ENCODE measurements around the gene AIF1. TPM values are rescaled to one million over a fixed set of nuclear protein-coding genes. Genes with fewer than 3 reads are reported as not detected.

The AIF1 gene
- total RNA-seq, 4 donors from 2014 or later = 1.5 to 25.6 (median 14.5) TPM

DNA sequence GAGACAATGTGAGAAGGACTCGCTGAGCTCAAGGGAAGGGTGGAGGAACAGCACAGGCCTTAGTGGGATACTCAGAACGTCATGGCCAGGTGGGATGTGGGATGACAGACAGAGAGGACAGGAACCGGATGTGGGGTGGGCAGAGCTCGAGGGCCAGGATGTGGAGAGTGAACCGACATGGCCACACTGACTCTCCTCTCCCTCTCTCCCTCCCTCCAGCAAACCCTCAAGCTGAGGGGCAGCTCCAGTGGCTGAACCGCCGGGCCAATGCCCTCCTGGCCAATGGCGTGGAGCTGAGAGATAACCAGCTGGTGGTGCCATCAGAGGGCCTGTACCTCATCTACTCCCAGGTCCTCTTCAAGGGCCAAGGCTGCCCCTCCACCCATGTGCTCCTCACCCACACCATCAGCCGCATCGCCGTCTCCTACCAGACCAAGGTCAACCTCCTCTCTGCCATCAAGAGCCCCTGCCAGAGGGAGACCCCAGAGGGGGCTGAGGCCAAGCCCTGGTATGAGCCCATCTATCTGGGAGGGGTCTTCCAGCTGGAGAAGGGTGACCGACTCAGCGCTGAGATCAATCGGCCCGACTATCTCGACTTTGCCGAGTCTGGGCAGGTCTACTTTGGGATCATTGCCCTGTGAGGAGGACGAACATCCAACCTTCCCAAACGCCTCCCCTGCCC lies 38.0 kb upstream of the AIF1 start:
- Histone ChIP-seq H3K4me1 (peaks cover 0 to 5% of the 10 kb centered on the region in 2 donors), H3K36me3 (no peaks in the 10 kb centered on the region), H3K27me3 (no peaks in the 10 kb centered on the region), H3K4me3 (no peak overlapping the region), H3K9me3 (no peaks in the 10 kb centered on the region), H3K27ac (no peak overlapping the region)
- no peak for TF ChIP-seq POLR2A (IDR thresholded peaks at IDR 0.05)
- TF ChIP-seq, protein P1, sequence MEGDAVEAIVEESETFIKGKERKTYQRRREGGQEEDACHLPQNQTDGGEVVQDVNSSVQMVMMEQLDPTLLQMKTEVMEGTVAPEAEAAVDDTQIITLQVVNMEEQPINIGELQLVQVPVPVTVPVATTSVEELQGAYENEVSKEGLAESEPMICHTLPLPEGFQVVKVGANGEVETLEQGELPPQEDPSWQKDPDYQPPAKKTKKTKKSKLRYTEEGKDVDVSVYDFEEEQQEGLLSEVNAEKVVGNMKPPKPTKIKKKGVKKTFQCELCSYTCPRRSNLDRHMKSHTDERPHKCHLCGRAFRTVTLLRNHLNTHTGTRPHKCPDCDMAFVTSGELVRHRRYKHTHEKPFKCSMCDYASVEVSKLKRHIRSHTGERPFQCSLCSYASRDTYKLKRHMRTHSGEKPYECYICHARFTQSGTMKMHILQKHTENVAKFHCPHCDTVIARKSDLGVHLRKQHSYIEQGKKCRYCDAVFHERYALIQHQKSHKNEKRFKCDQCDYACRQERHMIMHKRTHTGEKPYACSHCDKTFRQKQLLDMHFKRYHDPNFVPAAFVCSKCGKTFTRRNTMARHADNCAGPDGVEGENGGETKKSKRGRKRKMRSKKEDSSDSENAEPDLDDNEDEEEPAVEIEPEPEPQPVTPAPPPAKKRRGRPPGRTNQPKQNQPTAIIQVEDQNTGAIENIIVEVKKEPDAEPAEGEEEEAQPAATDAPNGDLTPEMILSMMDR (IDR thresholded peaks at IDR 0.05) = no peak
- no peak for DNase-seq
- intact Hi-C loops (cut with DNase I; ENCODE audit: low total_unique reads) = no loop called here

DNA sequence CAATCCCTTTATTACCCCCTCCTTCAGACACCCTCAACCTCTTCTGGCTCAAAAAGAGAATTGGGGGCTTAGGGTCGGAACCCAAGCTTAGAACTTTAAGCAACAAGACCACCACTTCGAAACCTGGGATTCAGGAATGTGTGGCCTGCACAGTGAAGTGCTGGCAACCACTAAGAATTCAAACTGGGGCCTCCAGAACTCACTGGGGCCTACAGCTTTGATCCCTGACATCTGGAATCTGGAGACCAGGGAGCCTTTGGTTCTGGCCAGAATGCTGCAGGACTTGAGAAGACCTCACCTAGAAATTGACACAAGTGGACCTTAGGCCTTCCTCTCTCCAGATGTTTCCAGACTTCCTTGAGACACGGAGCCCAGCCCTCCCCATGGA lies 37.5 kb upstream of the AIF1 start:
- TF ChIP-seq POLR2A (IDR thresholded peaks at IDR 0.05) = no peak
- TF ChIP-seq, protein P1 (IDR thresholded peaks at IDR 0.05) = no peak
- H3K4me3 ChIP-seq = no peak overlapping the region
- H3K4me1 ChIP-seq = peaks cover 0 to 5% of the 10 kb centered on the region in 2 donors
- no peaks in the 10 kb centered on the region for H3K9me3 ChIP-seq
- H3K27ac ChIP-seq = no peak overlapping the region
- H3K36me3 ChIP-seq = no peaks in the 10 kb centered on the region
- intact Hi-C loops (cut with DNase I; ENCODE audit: low total_unique reads) = no loop called here
- no peak for DNase-seq
- H3K27me3 ChIP-seq = no peaks in the 10 kb centered on the region

DNA sequence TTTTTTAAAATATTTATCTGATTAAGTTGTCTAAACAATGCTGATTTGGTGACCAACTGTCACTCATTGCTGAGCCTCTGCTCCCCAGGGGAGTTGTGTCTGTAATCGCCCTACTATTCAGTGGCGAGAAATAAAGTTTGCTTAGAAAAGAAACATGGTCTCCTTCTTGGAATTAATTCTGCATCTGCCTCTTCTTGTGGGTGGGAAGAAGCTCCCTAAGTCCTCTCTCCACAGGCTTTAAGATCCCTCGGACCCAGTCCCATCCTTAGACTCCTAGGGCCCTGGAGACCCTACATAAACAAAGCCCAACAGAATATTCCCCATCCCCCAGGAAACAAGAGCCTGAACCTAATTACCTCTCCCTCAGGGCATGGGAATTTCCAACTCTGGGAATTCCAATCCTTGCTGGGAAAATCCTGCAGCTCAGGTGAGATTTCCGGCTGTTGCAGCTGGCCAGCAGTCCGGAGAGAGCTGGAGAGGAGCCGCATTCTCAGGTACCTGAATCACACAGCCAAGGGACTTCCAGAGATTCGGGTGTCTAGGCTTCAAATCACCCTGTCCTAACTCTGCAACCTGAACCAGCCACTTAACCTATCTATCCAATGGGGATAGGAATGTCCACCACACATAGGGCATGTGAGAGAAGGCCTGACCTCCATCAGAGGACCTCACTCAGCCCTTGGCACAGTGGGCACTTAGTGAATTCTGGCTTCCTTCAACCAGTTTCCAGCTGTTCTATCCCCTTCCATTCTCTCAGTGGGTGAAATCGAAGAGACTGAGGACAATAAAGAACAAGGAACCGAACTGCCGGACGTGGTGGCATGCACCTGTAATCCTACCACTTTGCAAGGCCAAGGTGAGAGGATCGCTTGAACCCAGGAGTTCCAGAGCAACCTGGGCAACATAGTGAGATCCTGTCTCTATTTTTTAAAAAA lies 36.6 kb upstream of the AIF1 start:
- Histone ChIP-seq H3K27me3 (no peaks in the 10 kb centered on the region), H3K27ac (no peak overlapping the region), H3K4me3 (no peak overlapping the region), H3K36me3 (no peaks in the 10 kb centered on the region), H3K9me3 (no peaks in the 10 kb centered on the region), H3K4me1 (peaks cover 0 to 5% of the 10 kb centered on the region in 2 donors)
- intact Hi-C loops (cut with DNase I; ENCODE audit: low total_unique reads) = no loop called here
- no peak for DNase-seq
- TF ChIP-seq, protein P1 (IDR thresholded peaks at IDR 0.05) = no peak
- no peak for TF ChIP-seq POLR2A (IDR thresholded peaks at IDR 0.05)

DNA sequence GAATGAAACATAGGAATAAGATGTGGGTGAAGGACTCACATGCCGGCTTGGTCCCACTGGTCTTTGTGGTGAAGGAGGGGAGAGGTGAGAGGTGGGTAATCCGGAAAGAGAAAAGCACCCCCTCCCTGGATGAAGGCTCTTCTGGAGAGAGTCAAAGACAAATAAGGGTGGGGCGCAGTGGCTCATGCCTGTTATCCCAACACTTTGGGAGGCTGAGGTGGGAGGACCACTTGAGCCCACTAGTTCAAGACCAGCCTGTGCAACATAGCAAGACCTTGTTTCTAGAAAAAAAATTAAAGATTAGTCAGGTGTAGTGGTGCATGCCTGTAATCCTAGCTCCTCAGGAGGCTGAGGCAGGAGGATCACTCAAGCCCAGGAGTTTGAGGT lies 35.9 kb upstream of the AIF1 start:
- H3K4me3 ChIP-seq = no peak overlapping the region
- TF ChIP-seq POLR2A (IDR thresholded peaks at IDR 0.05) = no peak
- TF ChIP-seq, protein P1 (IDR thresholded peaks at IDR 0.05) = no peak
- intact Hi-C loops (cut with DNase I; ENCODE audit: low total_unique reads) = no loop called here
- H3K9me3 ChIP-seq = no peaks in the 10 kb centered on the region
- H3K27me3 ChIP-seq = no peaks in the 10 kb centered on the region
- no peak overlapping the region for H3K27ac ChIP-seq
- peaks cover 0 to 5% of the 10 kb centered on the region in 2 donors for H3K4me1 ChIP-seq
- H3K36me3 ChIP-seq = no peaks in the 10 kb centered on the region
- DNase-seq = no peak
